ENCODE results near the gene CTR9. TPM values are rescaled to one million over a fixed set of nuclear protein-coding genes. Genes with fewer than 3 reads are reported as not detected.
"Not testable (repeated sequence)": the region's sequence is repeated elsewhere in the genome, so short reads cannot be mapped to it uniquely, and the experiment has no call there.

The CTR9 gene
- polyA plus RNA-seq, 4 donors = 59.1 to 73.0 (median 68.0) TPM

DNA sequence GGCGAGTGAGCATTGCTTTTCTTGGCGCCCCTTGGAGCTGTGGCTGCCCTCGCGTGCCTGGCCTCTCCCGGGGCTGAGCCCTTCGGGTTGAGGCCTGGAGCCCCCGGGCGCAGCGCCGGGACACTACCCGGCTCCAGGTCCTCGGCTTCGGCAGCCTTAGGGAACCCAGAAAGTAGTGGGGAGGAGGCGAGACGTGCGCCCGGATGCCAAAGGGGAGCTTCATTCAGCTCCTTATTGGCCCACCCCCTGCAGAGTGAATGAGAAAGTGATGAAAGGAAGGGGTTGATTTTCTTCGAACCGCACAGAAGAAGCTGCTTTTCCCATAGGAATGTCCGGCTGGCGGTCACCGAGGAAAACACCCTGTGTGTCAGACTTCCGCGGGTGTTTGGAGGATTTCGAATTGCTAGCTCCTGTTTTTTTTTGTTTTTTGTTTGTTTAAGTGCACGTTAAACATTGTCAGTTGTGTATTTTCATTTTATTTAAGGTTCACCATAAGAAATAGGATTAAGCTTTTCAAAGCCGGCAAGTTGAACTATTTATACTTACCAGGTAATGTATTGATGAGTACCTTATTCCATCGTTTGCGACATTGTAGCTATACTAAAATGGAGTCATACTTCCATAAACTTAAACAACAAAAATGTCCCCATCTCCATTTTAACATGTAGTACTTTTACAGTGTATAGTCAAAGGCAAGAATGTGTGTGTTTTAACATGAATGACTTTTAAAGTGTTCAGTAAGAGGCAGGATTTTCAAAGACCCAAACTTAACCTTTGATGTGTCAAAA, 58.5 kb downstream of the CTR9 start:
- DNase-seq (ENCODE audit: low read depth in 4 of 4, low spot score in 3 of 4) = peak in 3 of 4 donors; percentile 12 to 34 (median 32)

DNA sequence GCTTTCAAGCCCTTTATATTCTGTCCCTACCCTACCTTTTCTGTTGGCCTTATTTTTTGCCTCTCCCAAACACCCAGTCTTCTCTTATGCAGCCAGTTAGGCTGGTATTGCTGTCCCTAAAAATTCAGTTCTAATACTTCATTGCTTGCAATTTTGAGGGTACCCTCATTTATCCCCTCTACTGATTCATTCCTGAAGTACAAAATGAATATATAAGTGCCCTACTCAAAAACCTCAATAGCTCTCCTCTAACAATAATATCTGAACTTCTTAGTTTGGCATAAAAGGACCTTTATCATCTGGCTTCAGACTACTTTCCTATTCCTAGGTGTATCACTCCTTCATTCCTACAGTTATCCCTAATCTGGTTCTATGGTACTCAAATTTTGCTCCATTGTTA, 62.9 kb downstream of the CTR9 start:
- DNase-seq (ENCODE audit: low read depth in 4 of 4, low spot score in 3 of 4) = no peak

DNA sequence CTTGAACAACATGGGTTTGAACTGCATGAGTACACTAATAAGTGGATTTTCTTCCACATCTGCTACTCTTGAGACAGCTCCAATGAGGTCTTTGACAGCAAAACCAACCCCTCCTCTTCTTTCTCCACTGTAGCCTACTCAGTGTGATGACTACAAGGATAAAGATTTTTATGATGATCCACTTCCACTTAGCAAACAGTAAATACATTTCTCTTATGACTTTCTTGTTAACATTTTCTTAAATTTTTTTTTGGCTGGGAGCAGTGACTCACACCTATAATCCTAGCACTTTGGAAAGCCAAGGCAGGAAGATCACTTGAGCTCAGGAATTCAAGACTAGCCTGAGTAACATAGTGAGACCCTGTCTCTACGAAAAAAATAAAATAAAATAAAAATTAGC, 67.5 kb downstream of the CTR9 start:
- no peak for DNase-seq (ENCODE audit: low read depth in 4 of 4, low spot score in 3 of 4)

DNA sequence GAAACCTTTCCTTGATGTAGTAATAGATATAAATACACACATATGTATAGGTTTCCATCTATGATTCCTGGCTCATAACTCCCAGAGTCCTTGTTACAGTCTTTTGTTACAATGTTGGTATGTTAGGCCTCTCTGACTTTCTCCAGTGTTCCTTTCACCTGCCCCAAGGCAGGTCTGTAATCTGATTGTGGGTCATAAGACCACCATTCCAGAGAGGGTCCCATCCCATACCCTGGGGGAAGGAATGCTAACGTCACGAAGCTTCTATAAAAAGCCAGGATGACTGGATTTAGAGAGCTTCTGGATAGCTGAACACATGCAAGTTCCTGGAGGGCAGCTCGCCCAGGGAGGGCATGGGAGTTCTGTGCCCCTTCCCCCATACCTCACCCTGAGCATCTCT, 71.4 kb downstream of the CTR9 start:
- not testable (repeated sequence) for DNase-seq (ENCODE audit: low read depth in 4 of 4, low spot score in 3 of 4)

DNA sequence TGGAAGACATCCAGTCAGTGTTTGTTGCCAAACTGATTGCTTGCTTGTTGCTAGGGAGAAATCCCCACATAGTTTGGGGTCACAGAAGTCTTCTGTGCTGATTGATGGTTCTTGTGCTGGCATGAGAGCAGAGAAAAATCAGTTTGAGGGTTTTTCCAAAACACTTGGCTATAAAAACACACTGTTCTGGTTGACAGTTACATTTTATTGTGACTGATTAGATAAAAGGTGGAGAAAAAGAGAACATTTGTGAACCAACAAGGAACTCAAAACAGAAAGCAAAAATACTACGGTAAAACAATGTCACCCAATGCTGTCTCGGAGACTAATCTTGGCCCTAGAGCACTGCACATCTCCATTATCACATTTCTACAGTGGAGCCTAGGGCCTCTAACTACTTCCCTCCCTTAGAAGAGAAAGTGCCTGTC, 72.1 kb downstream of the CTR9 start:
- DNase-seq (ENCODE audit: low read depth in 4 of 4, low spot score in 3 of 4) = no peak

DNA sequence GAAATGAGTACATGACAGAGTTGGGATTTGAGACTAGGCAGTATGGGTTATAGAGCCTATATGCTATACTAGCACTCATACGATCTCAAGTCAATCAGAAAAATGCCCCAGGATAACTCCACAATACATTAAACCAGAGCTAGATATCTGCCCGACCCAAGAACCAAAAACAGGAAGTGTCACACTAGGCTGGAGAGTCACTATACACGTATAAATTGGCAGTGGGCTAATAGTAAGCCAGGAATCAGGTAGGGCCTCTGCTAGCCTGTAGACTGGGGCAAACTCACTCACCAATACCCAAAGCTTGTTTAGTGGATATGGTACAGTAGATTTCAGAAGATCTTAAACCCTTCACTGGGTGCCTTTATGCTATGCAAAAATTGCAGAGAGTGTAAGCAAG, 73.8 kb downstream of the CTR9 start:
- no peak for DNase-seq (ENCODE audit: low read depth in 4 of 4, low spot score in 3 of 4)

DNA sequence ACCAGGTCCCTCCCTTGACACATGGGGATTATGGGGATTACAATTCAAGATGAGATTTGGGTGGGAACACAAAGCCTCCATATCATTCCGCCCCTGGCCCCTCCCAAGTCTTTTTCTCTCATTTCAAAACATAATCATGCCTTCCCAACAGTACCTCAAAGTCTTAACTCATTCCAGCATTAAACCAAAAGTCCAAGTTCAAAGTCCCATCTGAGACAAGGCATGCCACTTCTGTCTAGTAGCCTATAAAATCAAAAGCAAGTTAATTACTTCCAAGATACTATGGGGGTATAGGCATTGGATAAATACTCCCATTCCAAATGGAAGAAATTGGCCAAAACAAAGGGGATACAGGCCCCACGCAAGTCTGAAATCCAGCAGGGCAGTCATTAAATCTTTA, 77.4 kb downstream of the CTR9 start:
- no peak for DNase-seq (ENCODE audit: low read depth in 4 of 4, low spot score in 3 of 4)

DNA sequence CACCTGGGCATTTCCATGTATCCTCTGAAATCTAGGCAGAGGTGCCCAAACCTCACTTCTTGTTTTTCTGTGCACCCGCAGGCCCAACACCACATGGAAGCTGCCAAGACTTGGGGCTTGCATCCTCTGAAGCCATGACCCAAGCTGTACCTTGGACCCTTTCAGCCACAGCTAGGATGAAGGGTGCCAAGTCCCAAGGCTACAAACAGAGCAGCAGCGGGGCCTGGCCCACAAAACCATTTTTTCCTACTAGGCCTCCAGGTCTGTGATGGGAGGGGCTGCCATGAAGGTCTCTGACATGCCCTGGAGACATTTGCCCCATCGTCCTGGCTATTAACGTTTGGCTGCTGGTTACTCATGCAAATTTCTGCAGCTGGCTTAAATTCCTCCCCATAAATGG, 78.1 kb downstream of the CTR9 start:
- no peak for DNase-seq (ENCODE audit: low read depth in 4 of 4, low spot score in 3 of 4)

Other genes with a start within 250 kb of the CTR9 start
- 10 to 100 TPM; 39.5 to 54.3 (median 50.7) TPM for gene RNF141, start 210.1 kb upstream of the CTR9 start, polyA plus RNA-seq (ENCODE audit: insufficient read length in 4 of 4)
- 10 to 100 TPM; 54.7 to 94.4 (median 65.5) TPM for gene LYVE1, start 182.6 kb upstream of the CTR9 start, polyA plus RNA-seq (ENCODE audit: insufficient read length in 4 of 4)
- gene IRAG1, start 57.5 kb upstream of the CTR9 start, polyA plus RNA-seq (ENCODE audit: insufficient read length in 4 of 4) = 10 to 100 TPM in 1 of 4 donors, 1 to 10 TPM in 3; 8.7 to 12.9 (median 9.7) TPM
- 100 to 1,000 TPM; 796 to 936 (median 910) TPM for gene EIF4G2, start 57.7 kb downstream of the CTR9 start, polyA plus RNA-seq (ENCODE audit: insufficient read length in 4 of 4)
- 100 to 1,000 TPM in 3 of 4 donors, 10 to 100 TPM in 1; 99.6 to 122 (median 119) TPM for gene ZBED5, start 106.8 kb downstream of the CTR9 start, polyA plus RNA-seq (ENCODE audit: insufficient read length in 4 of 4)

Measured in right renal pelvis (tissue), 4 donors.